ENCODE results near the gene SEMA4C. TPM values are rescaled to one million over a fixed set of nuclear protein-coding genes. Genes with fewer than 3 reads are reported as not detected.

The SEMA4C gene
- polyA plus RNA-seq, 1 experiment: 16.8 TPM

GRCh38 chr2:96839293-96839874 lies 30.5 kb downstream of the SEMA4C start:
- DNase-seq (ENCODE audit: low read depth, low spot score): no peak
- Histone ChIP-seq H3K27me3 (ENCODE audit: control insufficient read depth, insufficient read depth, low read length) (no peaks in the 10 kb centered on the region), H3K9me3 (ENCODE audit: control insufficient read depth, insufficient read depth, low read length) (no peaks in the 10 kb centered on the region), H3K4me3 (ENCODE audit: low read depth, low read length) (no peak overlapping the region), H3K27ac (ENCODE audit: low read depth, low read length) (no peak overlapping the region)
- ChIA-PET CTCF (no interaction called here), POLR2A (interaction anchor here (0.5 to 1.0 kb wide), 2 partner anchors 15 to 308 kb away, joined by 3 to 4 read pairs; no protein-coding TSS in a partner anchor)
- TF ChIP-seq, protein P1, sequence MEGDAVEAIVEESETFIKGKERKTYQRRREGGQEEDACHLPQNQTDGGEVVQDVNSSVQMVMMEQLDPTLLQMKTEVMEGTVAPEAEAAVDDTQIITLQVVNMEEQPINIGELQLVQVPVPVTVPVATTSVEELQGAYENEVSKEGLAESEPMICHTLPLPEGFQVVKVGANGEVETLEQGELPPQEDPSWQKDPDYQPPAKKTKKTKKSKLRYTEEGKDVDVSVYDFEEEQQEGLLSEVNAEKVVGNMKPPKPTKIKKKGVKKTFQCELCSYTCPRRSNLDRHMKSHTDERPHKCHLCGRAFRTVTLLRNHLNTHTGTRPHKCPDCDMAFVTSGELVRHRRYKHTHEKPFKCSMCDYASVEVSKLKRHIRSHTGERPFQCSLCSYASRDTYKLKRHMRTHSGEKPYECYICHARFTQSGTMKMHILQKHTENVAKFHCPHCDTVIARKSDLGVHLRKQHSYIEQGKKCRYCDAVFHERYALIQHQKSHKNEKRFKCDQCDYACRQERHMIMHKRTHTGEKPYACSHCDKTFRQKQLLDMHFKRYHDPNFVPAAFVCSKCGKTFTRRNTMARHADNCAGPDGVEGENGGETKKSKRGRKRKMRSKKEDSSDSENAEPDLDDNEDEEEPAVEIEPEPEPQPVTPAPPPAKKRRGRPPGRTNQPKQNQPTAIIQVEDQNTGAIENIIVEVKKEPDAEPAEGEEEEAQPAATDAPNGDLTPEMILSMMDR (IDR thresholded peaks at IDR 0.05; ENCODE audit: low read depth, low read length): no peak

- ChIA-PET POLR2A (no interaction called here), CTCF (no interaction called here)
- TF ChIP-seq, protein P1 (IDR thresholded peaks at IDR 0.05; ENCODE audit: low read depth, low read length): no peak
- no peak for DNase-seq (ENCODE audit: low read depth, low spot score)
- H3K27me3 ChIP-seq (ENCODE audit: control insufficient read depth, insufficient read depth, low read length): no peaks in the 10 kb centered on the region
- no peak overlapping the region for H3K27ac ChIP-seq (ENCODE audit: low read depth, low read length)
- no peak overlapping the region for H3K4me3 ChIP-seq (ENCODE audit: low read depth, low read length)
- H3K9me3 ChIP-seq (ENCODE audit: control insufficient read depth, insufficient read depth, low read length): no peaks in the 10 kb centered on the region
Measured at GRCh38 chr2:96838345-96839292, 31.3 kb downstream of the SEMA4C start.

DNA sequence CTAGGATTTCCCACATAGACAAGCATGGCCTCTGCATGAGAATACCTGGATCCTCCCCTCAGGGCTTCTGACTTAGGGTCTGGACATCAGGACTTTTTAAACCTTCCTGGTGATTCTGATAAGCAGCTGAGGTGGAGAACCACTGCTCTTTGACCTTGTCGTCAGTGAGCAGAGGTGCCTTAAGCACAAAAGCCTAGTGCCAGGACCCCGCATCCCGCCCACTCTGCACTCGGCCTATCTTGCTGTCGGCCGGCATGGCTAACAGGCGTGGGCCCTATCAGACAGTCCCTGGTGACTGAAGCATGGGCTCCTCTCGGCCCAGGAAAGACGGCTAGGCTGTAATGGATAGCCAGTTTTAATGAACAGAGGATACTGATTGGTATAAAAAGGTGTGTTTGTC lies 32.3 kb downstream of the SEMA4C start:
- DNase-seq (ENCODE audit: low read depth, low spot score): no peak
- TF ChIP-seq, protein P1 (IDR thresholded peaks at IDR 0.05; ENCODE audit: low read depth, low read length): no peak
- POLR2A ChIA-PET: no interaction called here
- Histone ChIP-seq H3K4me3 (ENCODE audit: low read depth, low read length) (no peak overlapping the region), H3K27ac (ENCODE audit: low read depth, low read length) (no peak overlapping the region), H3K9me3 (ENCODE audit: control insufficient read depth, insufficient read depth, low read length) (no peaks in the 10 kb centered on the region), H3K27me3 (ENCODE audit: control insufficient read depth, insufficient read depth, low read length) (no peaks in the 10 kb centered on the region)
- CTCF ChIA-PET: interaction anchor here (1.1 kb wide), 1 partner anchor 20 kb away, joined by 3 read pairs; the partner anchor contains the start of gene ANKRD39

GRCh38 chr2:96835830-96836229 lies 34.0 kb downstream of the SEMA4C start:
- Histone ChIP-seq H3K27me3 (ENCODE audit: control insufficient read depth, insufficient read depth, low read length) (no peaks in the 10 kb centered on the region), H3K9me3 (ENCODE audit: control insufficient read depth, insufficient read depth, low read length) (no peaks in the 10 kb centered on the region), H3K4me3 (ENCODE audit: low read depth, low read length) (no peak overlapping the region), H3K27ac (ENCODE audit: low read depth, low read length) (no peak overlapping the region)
- DNase-seq (ENCODE audit: low read depth, low spot score): no peak
- POLR2A ChIA-PET: interaction anchor here (0.7 kb wide), 1 partner anchor 12 kb away, joined by 4 read pairs; no protein-coding TSS in a partner anchor
- CTCF ChIA-PET: interaction anchor here (0.6 to 1.1 kb wide), 2 partner anchors 19 to 75 kb away, joined by 4 to 6 read pairs; partner anchors contain the start of genes CNNM3 and CNNM4
- TF ChIP-seq, protein P1 (IDR thresholded peaks at IDR 0.05; ENCODE audit: low read depth, low read length): no peak
